DLD1 (cell line): Measurements from ENCODE around the gene TRIM25.

Source experiments
- in situ Hi-C: cut with HindIII; loops from 2 replicates; pipeline ENCODE4 v1.10.0; 2017; ENCODE audit warnings: low sequenced_read_pairs

Gene TRIM25

DNA sequence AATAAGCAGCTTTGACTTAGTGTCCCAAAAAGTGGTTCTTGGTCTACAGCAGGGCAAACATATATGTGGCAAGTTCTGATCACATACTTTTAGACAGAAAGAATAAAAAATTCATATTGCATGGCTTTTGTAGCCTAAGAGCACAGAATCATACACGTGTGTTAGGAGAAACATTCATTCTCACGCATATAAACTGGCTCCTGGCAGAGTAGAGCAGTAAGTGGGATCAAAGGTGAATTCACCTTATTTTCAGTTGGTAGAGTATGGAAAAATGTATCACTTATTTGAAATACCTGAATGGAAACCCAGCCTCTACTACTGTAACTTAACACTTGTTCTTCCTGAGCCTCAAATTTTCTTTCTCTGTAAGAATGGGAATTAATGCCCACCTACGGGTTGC lies 45.1 kb downstream of the TRIM25 start:
- in situ Hi-C loops = no loop called here

DNA sequence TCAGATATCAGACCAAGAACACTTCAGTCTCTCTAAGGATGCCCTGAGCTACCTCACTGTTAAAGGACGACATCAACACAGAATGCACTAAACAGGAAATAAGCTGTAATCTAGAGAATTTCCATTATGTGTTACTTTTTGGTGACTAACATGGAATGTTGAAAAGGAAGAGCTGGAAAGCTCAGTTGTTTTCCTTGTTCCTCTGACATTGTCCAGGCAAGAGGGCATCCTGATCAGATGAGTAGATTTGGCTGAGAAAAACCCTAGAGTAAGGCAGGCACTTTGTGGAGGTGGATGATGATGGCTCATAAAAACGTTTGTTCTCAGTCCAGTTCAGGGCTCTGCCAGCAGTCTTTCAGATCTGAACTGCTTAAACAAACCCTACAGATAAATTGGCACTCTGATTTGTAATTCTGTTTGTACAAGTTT lies 45.9 kb downstream of the TRIM25 start:
- in situ Hi-C loops = no loop called here

DNA sequence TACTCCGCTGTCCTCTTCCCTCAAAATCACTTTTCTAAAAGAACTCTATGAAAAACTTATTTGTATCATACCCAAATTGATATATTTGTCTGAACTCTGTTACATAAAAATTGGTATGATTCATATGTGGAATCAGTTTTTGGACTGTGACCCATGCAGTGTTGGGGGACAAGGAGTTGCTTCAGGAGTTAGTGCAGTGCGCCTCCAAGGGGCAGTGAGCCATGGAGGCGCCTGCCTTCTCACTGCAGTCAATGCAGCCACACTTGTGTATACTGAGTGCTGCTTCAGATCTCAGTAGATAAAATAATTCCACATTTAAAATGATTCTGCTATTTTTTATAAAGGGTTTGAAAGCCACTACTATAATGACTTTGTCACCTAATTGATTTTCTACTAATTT lies 47.4 kb downstream of the TRIM25 start:
- in situ Hi-C loops = no loop called here

DNA sequence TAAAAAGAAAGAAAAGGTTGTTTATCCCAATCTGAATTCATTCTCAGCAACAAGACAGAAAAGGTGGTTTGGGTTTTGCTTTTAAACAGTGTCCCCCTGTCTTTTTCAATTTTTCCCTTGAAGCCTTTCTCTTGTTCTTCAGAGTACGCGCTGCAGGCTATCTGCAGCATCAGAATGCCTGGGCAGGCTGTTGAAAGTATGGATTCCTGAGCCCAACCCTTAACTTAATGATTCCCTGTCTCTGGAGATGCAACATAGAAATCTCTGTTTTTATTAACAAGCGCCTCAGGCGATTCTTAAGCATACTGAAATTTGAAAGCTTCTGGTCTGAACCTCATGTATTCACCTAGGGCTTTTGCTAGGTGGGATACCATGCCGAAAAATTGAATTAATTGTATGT lies 47.8 kb downstream of the TRIM25 start:
- in situ Hi-C loops = no loop called here

DNA sequence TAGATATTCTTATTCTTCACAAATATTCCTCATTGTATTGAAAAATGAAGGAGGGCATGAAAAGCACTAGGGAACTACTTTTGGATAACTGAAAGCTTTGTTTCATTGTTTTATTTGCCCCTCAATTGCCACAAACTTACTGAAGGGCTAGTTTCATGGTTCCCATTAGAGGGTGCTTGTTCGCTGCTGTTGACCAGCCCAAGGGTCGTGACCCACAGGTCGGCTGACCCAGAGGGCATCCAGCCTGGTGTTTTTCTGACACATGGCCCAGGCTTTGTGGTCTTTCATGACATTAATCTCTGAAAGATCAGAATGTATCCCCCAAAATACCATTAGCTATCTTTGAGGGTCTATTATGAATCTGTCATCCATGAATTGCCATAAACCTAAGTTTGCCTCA lies 49.9 kb downstream of the TRIM25 start:
- in situ Hi-C loops = no loop called here

DNA sequence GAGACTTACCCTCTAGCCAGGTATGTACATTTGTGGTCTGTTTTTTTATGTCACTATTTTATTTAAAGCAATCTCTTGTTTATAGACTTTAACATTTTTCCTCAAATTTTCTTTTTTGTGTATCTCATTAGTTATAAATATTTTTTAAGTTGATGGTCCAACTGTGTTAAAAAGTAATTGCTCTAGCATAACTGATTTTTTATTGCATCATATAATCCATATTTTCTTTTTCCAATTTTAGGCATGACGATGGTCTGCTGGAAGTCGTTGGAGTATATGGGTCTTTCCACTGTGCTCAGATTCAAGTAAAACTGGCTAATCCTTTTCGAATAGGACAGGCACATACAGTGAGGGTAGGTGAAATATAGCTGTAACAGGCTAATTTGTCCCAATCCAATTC lies 52.0 kb downstream of the TRIM25 start:
- in situ Hi-C loops = no loop called here

DNA sequence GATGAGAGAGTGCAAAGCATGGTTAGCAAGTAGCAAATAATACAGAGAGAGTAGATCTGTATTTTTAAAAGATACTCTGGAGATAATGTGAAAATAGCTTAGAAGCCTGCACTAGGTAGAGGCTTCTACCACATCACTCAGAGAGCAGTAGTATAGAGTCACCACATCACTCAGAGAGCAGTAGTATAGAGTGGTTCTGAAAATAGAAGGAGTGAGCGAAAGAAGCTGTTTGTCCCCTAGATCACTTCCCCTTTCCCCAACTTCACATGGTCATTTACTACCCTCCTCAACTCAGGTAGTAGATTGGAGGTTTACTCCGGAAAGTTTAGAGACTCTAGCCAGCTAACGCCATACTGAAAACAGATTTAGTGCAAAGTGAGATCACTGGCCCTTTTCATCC lies 62.8 kb downstream of the TRIM25 start:
- in situ Hi-C loops = no loop called here

DNA sequence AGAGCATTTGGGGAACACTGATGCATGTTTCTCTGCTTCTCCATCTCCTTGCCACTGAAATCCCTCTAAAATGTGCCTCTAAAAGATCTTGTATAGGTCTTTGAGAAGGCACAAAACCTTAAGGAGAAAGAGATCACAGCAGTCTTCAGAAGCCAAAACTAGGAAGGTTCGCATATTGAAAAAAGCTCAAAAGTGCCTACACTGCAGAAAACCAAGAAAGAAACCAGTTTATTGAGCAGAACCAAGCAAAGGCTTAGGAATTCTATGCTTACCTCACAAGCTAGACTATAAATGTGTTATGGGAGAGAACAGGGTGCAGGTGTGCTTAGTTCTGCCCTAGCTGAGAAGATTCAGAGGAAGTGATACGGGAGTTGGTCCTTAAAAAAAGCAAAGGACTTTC lies 63.3 kb downstream of the TRIM25 start:
- in situ Hi-C loops = no loop called here

DNA sequence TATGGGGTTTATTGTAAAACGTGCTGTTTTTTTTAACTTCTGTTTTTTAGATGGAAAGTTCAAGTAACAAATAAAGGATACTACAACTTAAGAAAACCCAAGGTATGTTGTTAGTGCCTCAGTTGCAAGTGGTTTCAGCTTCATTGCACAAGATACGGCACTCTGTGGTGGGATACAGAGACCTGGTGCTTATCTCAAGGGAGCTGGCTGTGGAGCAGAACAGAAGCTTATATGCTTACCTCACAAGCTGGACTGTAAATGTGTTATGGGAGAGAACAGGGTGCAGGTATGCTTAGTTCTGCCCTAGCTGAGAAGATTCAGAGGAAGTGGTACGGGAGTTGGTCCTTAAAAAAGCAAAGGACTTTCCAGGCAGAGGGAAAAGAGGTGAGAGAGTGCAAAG lies 64.7 kb downstream of the TRIM25 start:
- in situ Hi-C loops = no loop called here

DNA sequence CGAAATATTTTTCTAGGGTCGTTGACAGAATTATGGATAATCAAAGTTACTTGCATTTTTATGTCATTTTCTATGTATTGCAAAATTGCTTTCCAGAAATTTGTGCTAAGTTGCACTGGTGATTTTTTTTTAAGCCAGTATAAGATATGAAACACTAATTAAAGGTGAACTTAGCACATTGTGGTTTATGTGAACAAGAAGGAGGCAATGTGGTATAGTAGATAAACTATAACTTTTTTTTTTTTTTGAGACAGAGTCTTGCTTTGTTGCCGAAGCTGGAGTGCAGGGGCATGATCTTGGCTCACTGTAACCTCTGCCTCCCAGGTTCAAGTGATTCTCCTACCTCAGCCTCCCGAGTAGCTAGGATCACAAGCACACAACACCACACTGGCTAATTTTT lies 66.7 kb downstream of the TRIM25 start:
- in situ Hi-C loops = no loop called here

DNA sequence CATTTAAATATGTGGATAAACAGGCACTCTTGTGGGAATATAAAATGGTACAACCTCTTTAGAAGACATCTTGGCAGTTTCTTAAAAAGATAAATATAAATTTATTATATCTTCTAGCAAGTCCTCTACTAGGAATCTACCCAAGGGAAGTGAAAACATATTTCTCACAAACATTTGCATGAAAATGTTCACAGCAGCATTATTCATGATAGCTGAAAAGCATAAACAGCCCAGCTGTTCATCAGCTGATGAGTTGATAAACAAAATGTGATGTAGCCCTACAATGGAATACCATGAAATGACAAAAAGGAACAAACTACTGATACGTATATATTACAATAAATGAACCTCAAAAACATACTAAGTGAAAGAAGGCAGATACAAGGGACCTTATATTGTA lies 67.9 kb downstream of the TRIM25 start:
- in situ Hi-C loops = no loop called here

DNA sequence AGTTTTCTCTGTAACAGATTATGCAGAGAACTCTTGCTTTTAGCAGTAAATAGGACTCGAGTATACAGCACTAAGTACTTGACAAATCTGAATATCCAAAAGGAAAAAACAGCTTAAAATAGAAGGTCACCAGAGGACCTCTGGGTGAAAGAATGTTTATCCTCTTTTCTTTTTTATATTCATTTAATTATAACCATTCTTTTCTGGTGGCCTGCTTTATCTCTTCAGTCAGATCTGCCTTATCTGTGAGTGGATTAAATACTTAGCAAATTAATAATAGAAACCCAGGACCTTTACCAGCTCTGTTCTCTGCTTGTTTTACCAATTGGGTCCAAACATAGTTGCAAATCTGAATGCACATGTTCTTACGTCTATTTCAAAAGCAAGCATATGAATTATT lies 71.3 kb downstream of the TRIM25 start:
- in situ Hi-C loops = no loop called here

DNA sequence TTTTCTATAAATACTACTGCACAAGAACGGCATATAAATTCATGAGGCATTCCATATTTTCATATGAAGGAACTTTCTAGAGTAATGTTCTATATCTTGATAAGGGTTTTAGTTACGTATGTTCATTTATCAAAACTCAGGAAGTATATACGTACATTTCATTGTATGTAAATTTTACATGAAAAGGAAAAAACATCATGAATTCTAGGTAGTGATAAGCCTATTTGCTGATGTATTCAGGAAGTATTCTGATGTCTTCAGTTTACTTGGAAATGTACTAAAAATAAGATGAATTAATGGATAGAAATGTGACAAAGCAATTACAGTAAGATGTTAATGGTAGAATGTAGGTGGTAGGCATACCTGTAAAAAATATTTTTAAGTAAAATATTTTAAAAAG lies 75.2 kb downstream of the TRIM25 start:
- in situ Hi-C loops = no loop called here
